GM21723 (cell line): Measurements from ENCODE around the gene VEZF1.

Source experiments
- ATAC-seq: cut with Tn5 transposase; IDR thresholded peaks from one replicate; pipeline ENCODE4 v1.9.1; 2021; ENCODE audit warnings: mild to moderate bottlenecking, moderate library complexity; ENCODE audit not compliant: unreplicated experiment

The VEZF1 gene

DNA sequence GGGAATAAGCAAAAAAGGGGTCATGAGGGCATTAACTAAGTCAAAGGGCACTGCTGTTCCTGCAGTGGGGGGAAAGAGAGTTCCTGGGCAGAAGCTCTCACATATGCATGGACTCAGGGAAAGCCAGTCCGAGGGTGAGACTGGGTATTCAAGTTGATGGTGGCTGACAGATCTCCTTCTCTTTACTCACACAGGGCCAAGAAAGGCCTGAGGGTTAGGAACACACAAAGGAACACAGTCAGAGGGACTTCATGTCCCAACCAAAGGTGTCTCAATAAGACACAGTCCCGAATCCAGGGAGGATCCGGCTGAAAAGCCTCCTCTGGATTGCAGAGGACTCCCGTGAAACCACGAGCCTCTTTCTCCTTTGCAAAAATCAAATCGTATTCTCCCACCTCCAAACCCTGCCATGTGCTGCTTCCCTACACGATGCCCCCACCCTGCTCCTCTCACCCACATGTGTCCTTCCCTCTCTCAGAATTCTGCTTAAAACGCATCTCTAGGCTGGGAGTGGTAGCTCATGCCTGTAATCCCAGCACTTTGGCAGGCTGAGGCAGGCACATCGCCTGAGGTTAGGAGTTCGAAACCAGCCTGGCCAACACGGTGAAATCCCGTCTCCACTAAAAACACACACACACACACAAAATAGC lies 56.4 kb downstream of the VEZF1 start:
- no peak for ATAC-seq

DNA sequence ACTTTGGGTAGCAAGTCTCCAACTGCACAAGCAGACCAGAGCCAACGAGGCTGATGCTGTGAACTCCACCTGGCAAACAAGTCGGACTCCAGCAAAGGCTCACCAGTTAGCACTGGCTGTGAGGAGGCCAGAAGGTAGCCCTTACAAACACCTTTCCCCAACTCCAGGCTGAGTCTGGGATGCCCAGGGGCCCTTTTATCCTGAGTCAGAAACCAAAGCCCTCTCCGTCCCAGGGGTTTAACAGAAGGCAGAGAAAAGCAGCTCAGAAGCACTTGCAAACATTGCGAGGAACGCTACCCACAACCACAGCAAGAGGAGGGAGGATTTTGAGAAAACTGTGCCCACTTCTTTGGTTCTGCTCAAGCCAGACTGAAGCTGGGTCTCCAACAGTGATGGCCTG lies 57.8 kb downstream of the VEZF1 start:
- ATAC-seq: no peak

DNA sequence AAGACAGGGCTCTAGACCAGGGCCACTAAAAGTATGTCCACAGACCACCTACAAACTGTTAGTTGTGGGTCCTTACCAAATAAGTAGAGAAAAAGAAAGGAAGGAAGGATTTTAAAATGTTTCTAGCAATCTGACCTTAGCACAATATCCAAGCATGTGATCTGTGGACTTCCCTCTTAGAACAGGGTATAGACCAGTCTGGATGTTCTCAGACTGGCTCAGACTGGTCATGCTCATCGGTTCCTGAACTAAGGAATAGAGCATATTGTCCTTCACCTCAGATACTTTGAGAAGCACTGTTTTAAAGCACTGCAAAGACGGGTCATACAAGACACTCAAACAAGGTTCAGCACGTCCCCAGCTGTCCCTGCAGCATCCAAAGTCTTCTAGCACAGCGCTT lies 58.7 kb downstream of the VEZF1 start:
- ATAC-seq: no peak

DNA sequence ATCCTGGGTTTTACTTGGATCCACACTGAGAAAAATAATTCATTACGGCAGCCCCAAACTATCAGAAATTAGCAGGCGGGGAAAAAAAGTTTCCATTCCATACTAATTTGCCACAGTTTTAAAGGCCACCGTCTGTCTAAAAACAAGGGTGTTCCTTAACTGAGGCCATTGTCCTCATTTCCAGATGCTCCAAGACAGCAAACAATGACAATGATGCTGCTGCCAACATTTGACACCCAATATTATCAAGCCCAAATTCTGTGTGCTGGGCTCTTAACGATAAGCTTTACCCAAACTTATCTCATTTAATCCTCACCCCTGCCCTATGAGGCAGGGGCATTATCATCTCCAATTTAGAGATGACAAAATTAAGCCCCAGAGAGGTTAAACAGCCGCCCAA lies 59.1 kb downstream of the VEZF1 start:
- no peak for ATAC-seq

DNA sequence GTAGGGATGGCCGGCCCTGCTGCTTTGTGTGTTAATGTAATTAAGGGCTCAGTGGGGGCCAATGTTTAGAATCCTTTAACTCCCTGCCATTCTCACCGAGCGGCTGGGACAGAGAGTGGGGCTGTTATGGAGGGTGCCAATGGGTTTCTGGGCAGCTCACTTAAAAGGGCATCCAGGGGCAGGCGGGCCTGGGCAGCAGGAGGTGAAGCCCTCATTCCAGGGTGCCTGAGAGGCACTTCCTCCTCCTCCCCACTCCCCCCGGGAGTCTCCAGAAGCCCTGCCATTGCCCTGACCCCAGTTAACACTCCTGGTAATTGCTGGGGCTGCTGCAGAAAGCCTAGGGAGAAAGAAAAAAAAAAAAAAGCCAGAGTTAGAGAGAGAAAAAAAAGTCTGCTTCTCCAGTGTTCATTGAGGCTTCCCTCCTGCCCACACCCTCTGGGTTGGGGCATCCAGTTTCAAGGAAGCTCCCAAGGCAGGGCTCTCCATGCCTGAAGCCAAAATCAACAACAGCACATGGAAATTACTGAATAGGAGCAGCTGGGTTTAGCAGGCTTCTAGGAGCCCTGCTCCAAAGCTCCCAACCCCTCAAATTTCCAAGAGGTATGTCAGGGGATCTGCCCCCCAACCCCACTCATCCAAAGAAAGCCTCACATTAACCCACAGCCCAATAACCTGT lies 60.9 kb downstream of the VEZF1 start:
- no peak for ATAC-seq

GRCh38 chr17:57926723-57927047 lies 61.4 kb downstream of the VEZF1 start:
- no peak for ATAC-seq

DNA sequence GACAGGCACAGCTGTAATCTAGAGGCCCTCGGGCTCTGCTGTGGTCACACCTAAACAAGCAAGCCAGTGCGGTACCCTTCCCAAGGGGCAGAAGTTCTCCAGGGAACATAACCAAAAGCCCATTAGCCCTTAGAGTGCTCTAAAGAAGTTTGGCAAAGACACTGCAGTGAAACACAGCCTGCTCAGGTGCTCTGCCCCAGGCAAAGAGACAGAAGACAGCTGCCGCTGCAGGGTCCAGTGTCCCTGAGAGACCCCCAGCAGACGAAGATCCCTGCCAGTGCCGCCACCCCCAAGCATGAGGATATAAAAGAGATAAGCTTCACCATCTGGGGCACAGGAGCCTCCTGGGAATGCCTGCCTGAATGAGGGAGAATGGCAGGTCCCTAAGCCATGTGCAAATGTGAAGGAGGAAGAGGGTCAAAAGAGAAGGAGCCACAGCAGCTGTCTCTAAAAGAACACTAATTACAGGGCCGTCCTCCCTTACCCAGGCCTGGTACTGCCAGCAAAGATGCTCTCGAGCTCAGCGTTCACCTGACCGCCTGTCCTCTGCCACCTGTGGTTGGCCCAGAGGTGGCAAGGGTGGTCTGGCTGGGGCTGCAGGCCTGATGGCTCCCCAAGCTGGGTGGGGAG lies 62.6 kb downstream of the VEZF1 start:
- ATAC-seq: no peak

- ATAC-seq: no peak
Measured at GRCh38 chr17:57924677-57925076, 63.4 kb downstream of the VEZF1 start.
